Hepatocyte (in vitro differentiated cells): ENCODE data around the gene TMPRSS9.

Experiments
- CTCF ChIP-seq: fragments of 200-600 bp; sonication (generic); IDR thresholded peaks from 2 replicates; pipeline ENCODE4 v1.5.1; 2016; ENCODE audit warnings: antibody characterized with exemption, mild to moderate bottlenecking; ENCODE audit not compliant: poor library complexity
- EZH2 ChIP-seq: fragments of 200-600 bp; sonication (generic); IDR thresholded peaks from 2 replicates; pipeline ENCODE4 v1.6.1; 2016; ENCODE audit warnings: antibody characterized with exemption, mild to moderate bottlenecking, borderline replicate concordance

- TF ChIP-seq CTCF = no peak
- TF ChIP-seq EZH2 = no peak
Observed at GRCh38 chr19:2429917-2430535, 70.0 kb downstream of the TMPRSS9 start.
